Karpas-422 (cell line): Measurements from ENCODE around the gene GNG5. TPM values are rescaled to one million over a fixed set of nuclear protein-coding genes. Genes with fewer than 3 reads are reported as not detected.

Source experiments
- DNase-seq: peaks from one replicate; pipeline ENCODE4 v3.0.0-alpha.2; 2015
- H2AFZ ChIP-seq: fragments of 200-600 bp; sonication (generic); 2 replicates; pipeline ENCODE4 v1.6.1; 2014; ENCODE audit warnings: antibody characterized with exemption, low read length, mixed read lengths
- H3K27ac ChIP-seq: fragments of 200-600 bp; sonication (generic); 2 replicates; pipeline ENCODE4 v1.5.1; 2014; ENCODE audit warnings: mild to moderate bottlenecking, low read length, moderate library complexity
- H3K27me3 ChIP-seq: fragments of 200-600 bp; sonication (generic); 2 replicates; pipeline ENCODE4 v1.6.1; 2014; ENCODE audit warnings: low read length, mixed read lengths
- H3K36me3 ChIP-seq: fragments of 200-600 bp; sonication (generic); 2 replicates; pipeline ENCODE4 v1.6.1; 2014; ENCODE audit warnings: low read length, mixed read lengths; ENCODE audit not compliant: insufficient read depth
- H3K4me1 ChIP-seq: fragments of 200-600 bp; sonication (generic); 2 replicates; pipeline ENCODE4 v1.6.1; 2014; ENCODE audit warnings: mild to moderate bottlenecking, low read length, mixed read lengths
- H3K4me2 ChIP-seq: fragments of 200-600 bp; sonication (generic); 2 replicates; pipeline ENCODE4 v1.6.1; 2014; ENCODE audit warnings: low read length, low read depth, mild to moderate bottlenecking; ENCODE audit not compliant: poor library complexity, severe bottlenecking
- H3K4me3 ChIP-seq: fragments of 200-600 bp; sonication (generic); 2 replicates; pipeline ENCODE4 v1.5.1; 2014; ENCODE audit warnings: mild to moderate bottlenecking, antibody characterized with exemption, low read length, mixed read lengths
- H3K79me2 ChIP-seq: fragments of 200-600 bp; sonication (generic); 2 replicates; pipeline ENCODE4 v1.6.1; 2014; ENCODE audit warnings: mild to moderate bottlenecking, low read length, mixed read lengths
- H3K9ac ChIP-seq: fragments of 200-600 bp; sonication (generic); 2 replicates; pipeline ENCODE4 v1.6.0; 2014; ENCODE audit warnings: low read length
- H3K9me2 ChIP-seq: fragments of 200-600 bp; sonication (generic), shearing (Covaris generic); replicated peaks from 2 replicates; pipeline ENCODE4 v1.6.0; 2014; ENCODE audit warnings: mild to moderate bottlenecking, low read length, moderate library complexity; ENCODE audit not compliant: insufficient read depth
- H3K9me3 ChIP-seq: fragments of 300-700, 200-600 bp; sonication (generic); 2 replicates; pipeline ENCODE4 v1.6.1; 2014; ENCODE audit warnings: low read length, mixed read lengths
- H4K20me1 ChIP-seq: fragments of 200-600 bp; sonication (generic); 2 replicates; pipeline ENCODE4 v1.6.1; 2014; ENCODE audit warnings: mild to moderate bottlenecking, antibody characterized with exemption, low read length, low read depth; ENCODE audit not compliant: insufficient read depth
- total RNA-seq: library from RNA; depleted of rRNA; stranded (reverse); fragments of >200 nt; shearing (Covaris generic); gene quantifications from 2 replicates; pipeline ENCODE4 v1.2.3, GENCODE V29; 2014; ENCODE audit warnings: low replicate concordance; rRNA removed

The GNG5 gene
- total RNA-seq: 16.1 and 79.1 TPM in 2 replicates

- Histone ChIP-seq H3K27me3 (no peaks in the 10 kb centered on the region), H3K9me3 (no peaks in the 10 kb centered on the region), H3K4me1 (peaks cover 40% of the 10 kb centered on the region), H3K4me2 (peak within 1 kb of the TSS; percentile 90), H3K27ac (peak within 1 kb of the TSS; percentile 74), H3K79me2 (peaks cover 45% of the 10 kb centered on the region), H3K4me3 (peak within 1 kb of the TSS; percentile 86), H3K36me3 (peaks cover 6% of the 10 kb centered on the region; the same call in 1 of the 2 replicates), H2AFZ (peak within 1 kb of the TSS; percentile 92), H4K20me1 (peaks cover 22% of the 10 kb centered on the region; the same call in 1 of the 2 replicates), H3K9me2 (no peaks in the 10 kb centered on the region), H3K9ac (peak within 1 kb of the TSS; percentile 73)
- DNase-seq: peak; percentile 98
Observed at GRCh38 chr1:84506002-84506728, at the start of gene GNG5, which contains the start of gene SPATA1. TSS of gene GNG5 (minus strand) at chr1:84506581. CDS start at chr1:84506091, 490 bp downstream. TSS of gene SPATA1 (plus strand) at chr1:84506386. CDS start at chr1:84516360, 9,974 bp downstream.

- Histone ChIP-seq H2AFZ (no peak overlapping the region), H3K9ac (no peak overlapping the region), H3K36me3 (no peaks in the 10 kb centered on the region; the same call in 1 of the 2 replicates), H3K9me2 (no peaks in the 10 kb centered on the region), H3K9me3 (no peaks in the 10 kb centered on the region), H3K27me3 (no peaks in the 10 kb centered on the region), H3K79me2 (no peaks in the 10 kb centered on the region), H4K20me1 (no peaks in the 10 kb centered on the region), H3K4me1 (no peaks in the 10 kb centered on the region), H3K4me3 (no peak overlapping the region), H3K4me2 (no peak overlapping the region), H3K27ac (no peak overlapping the region)
- DNase-seq: no peak
Observed at GRCh38 chr1:84550826-84551225, 44.4 kb upstream of the GNG5 start.

- Histone ChIP-seq H3K4me1 (no peaks in the 10 kb centered on the region), H3K9ac (no peak overlapping the region), H3K9me3 (no peaks in the 10 kb centered on the region), H2AFZ (no peak overlapping the region), H3K9me2 (no peaks in the 10 kb centered on the region), H3K27me3 (no peaks in the 10 kb centered on the region), H4K20me1 (no peaks in the 10 kb centered on the region), H3K4me3 (no peak overlapping the region), H3K36me3 (no peaks in the 10 kb centered on the region), H3K79me2 (no peaks in the 10 kb centered on the region), H3K4me2 (no peak overlapping the region), H3K27ac (no peak overlapping the region)
- DNase-seq: no peak
Observed at GRCh38 chr1:84541679-84542078, 35.3 kb upstream of the GNG5 start.

DNA sequence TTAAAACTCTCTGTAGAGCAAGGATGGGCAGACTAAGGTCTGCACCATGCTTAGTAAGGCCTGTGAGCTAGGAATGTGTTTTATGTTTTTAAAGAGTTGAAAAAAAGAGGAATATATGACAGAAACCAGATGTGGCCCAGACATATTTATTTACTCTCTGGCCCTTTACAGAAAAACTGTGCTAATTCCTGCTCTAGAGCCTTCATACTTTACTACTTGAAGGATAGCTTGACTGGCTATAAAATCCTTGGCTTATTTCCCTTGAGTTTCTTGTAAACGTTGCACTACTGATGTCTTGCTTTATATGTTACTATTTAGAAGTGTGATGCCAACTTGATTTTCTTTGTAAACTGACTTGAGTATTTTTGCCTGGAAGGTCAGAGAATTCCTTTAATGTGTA is 34.4 kb upstream of the GNG5 start:
- H3K4me2 ChIP-seq: no peak overlapping the region
- H3K4me3 ChIP-seq: no peak overlapping the region
- H4K20me1 ChIP-seq: no peaks in the 10 kb centered on the region
- no peak overlapping the region for H2AFZ ChIP-seq
- H3K4me1 ChIP-seq: no peaks in the 10 kb centered on the region
- no peaks in the 10 kb centered on the region for H3K79me2 ChIP-seq
- no peaks in the 10 kb centered on the region for H3K36me3 ChIP-seq
- no peaks in the 10 kb centered on the region for H3K9me2 ChIP-seq
- no peak overlapping the region for H3K9ac ChIP-seq
- no peak overlapping the region for H3K27ac ChIP-seq
- H3K9me3 ChIP-seq: no peaks in the 10 kb centered on the region
- DNase-seq: no peak
- no peaks in the 10 kb centered on the region for H3K27me3 ChIP-seq

DNA sequence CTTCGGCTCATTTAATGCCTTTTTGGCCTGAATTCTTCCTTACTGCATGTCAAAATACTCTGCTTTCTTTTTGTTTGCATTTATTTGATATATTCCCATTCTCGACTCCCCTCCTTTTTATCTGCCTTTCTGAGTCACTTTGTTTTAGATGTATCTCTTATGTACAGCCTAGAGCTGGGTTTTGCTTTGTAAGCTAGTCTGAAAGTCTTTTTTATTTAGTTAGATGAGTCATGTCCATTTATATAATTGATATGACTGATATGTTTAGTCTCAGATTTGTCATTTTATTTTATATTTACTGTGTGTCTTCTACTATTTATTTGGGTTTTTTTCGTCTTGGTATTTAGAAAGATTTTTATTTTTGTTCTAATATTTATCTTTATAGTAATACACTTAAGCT is 33.6 kb upstream of the GNG5 start:
- no peaks in the 10 kb centered on the region for H4K20me1 ChIP-seq
- no peak overlapping the region for H3K4me2 ChIP-seq
- H3K4me3 ChIP-seq: no peak overlapping the region
- no peak overlapping the region for H3K9ac ChIP-seq
- H3K4me1 ChIP-seq: no peaks in the 10 kb centered on the region
- no peaks in the 10 kb centered on the region for H3K9me3 ChIP-seq
- no peaks in the 10 kb centered on the region for H3K79me2 ChIP-seq
- H3K27me3 ChIP-seq: no peaks in the 10 kb centered on the region
- H3K36me3 ChIP-seq: no peaks in the 10 kb centered on the region
- H3K27ac ChIP-seq: no peak overlapping the region
- H2AFZ ChIP-seq: no peak overlapping the region
- no peaks in the 10 kb centered on the region for H3K9me2 ChIP-seq
- no peak for DNase-seq

- H3K9me2 ChIP-seq: no peaks in the 10 kb centered on the region
- no peak overlapping the region for H3K4me3 ChIP-seq
- no peak overlapping the region for H3K4me2 ChIP-seq
- H3K36me3 ChIP-seq: no peaks in the 10 kb centered on the region
- no peaks in the 10 kb centered on the region for H4K20me1 ChIP-seq
- H2AFZ ChIP-seq: no peak overlapping the region
- H3K9ac ChIP-seq: no peak overlapping the region
- no peaks in the 10 kb centered on the region for H3K27me3 ChIP-seq
- H3K4me1 ChIP-seq: no peaks in the 10 kb centered on the region
- no peak overlapping the region for H3K27ac ChIP-seq
- DNase-seq: no peak
- H3K79me2 ChIP-seq: no peaks in the 10 kb centered on the region
- H3K9me3 ChIP-seq: no peaks in the 10 kb centered on the region
Observed at GRCh38 chr1:84538599-84538998, 32.2 kb upstream of the GNG5 start.

DNA sequence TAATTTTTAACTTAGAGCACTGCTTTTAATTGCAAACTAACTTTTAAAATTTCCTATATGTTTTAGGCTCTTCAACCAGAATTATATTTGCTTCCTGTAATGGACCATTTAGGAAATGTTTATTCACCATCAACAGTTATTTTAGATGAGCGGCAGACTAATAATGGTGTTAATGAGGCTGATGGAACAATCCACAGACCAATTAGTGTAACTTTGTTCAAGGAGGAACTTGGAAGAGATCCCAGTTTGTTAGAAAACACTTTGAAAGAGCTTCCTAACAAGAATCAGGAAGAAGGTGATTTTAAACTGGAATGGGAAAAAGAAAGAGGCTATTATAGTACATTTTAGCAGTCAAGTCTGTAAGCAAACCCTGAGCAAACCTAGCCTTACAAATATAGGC is 19.4 kb upstream of the GNG5 start:
- H3K27ac ChIP-seq: no peak overlapping the region
- no peaks in the 10 kb centered on the region for H3K9me2 ChIP-seq
- H3K9me3 ChIP-seq: no peaks in the 10 kb centered on the region
- no peak overlapping the region for H3K4me3 ChIP-seq
- H3K36me3 ChIP-seq: no peaks in the 10 kb centered on the region
- H3K4me2 ChIP-seq: no peak overlapping the region
- no peaks in the 10 kb centered on the region for H3K4me1 ChIP-seq
- no peaks in the 10 kb centered on the region for H4K20me1 ChIP-seq
- H3K79me2 ChIP-seq: no peaks in the 10 kb centered on the region
- no peak for DNase-seq
- no peaks in the 10 kb centered on the region for H3K27me3 ChIP-seq
- no peak overlapping the region for H2AFZ ChIP-seq
- no peak overlapping the region for H3K9ac ChIP-seq

DNA sequence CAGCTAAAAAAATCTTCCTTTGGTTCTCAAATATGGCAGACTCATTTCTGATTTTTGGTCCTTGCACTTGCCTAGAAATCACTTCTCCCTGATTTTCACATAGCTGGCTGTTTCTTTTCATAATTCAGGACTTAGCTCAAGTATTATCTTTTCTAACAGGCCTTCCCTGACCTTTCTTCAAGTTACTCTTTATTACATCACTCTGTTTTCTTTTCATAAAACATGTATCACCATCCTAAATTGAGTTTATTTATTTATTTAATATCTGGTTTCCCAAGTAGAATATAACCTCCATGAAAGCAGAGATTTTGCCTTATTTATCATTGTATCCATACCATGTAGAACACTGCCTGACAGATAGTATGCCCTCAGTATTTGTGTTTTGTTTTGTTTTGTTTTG is 18.2 kb upstream of the GNG5 start:
- H3K9me3 ChIP-seq: no peaks in the 10 kb centered on the region
- H3K36me3 ChIP-seq: no peaks in the 10 kb centered on the region
- no peaks in the 10 kb centered on the region for H3K9me2 ChIP-seq
- H2AFZ ChIP-seq: no peak overlapping the region
- no peak overlapping the region for H3K27ac ChIP-seq
- H4K20me1 ChIP-seq: no peaks in the 10 kb centered on the region
- no peak for DNase-seq
- no peaks in the 10 kb centered on the region for H3K4me1 ChIP-seq
- H3K79me2 ChIP-seq: no peaks in the 10 kb centered on the region
- no peak overlapping the region for H3K4me2 ChIP-seq
- no peaks in the 10 kb centered on the region for H3K27me3 ChIP-seq
- H3K9ac ChIP-seq: no peak overlapping the region
- H3K4me3 ChIP-seq: no peak overlapping the region
